Transverse colon (tissue), 4 donors: ENCODE results near the gene CDH15. TPM values are rescaled to one million over a fixed set of nuclear protein-coding genes. Genes with fewer than 3 reads are reported as not detected.

Source experiments
- DNase-seq: peaks from one replicate; pipeline ENCODE4 v3.0.0-alpha.2; 2019
- H3K27ac ChIP-seq, 4 donors: fragments of 200-600 bp; sonication (generic); 2 replicates each; pipeline ENCODE4 v1.5.1; 2016 to 2018; ENCODE audit warnings: inconsistent platforms in 4 of 4
- H3K27me3 ChIP-seq: fragments of 200-600 bp; sonication (generic); 2 replicates; pipeline ENCODE4 v1.5.1; 2017; ENCODE audit warnings: inconsistent platforms
- H3K36me3 ChIP-seq, 4 donors: fragments of 200-600 bp; sonication (generic); 2 replicates each; pipeline ENCODE4 v1.5.1; 2017 to 2019; ENCODE audit warnings: inconsistent platforms in 4 of 4
- H3K4me1 ChIP-seq, 4 donors: fragments of 200-600 bp; sonication (generic); 2 replicates each; pipeline ENCODE4 v1.5.1; 2017 to 2020; ENCODE audit warnings: inconsistent platforms in 4 of 4
- H3K4me3 ChIP-seq, 4 donors: fragments of 200-600 bp; sonication (generic); 1 replicate in 1 of 4; 2 replicates in 3 of 4; pipeline versions ENCODE4 v1.5.1 to v1.6.1; 2017 to 2019; ENCODE audit warnings: inconsistent platforms in 4 of 4
- H3K9me3 ChIP-seq, 2 donors: fragments of 200-600 bp; sonication (generic); 2 replicates each; pipeline ENCODE4 v1.5.1; 2017 to 2019; ENCODE audit warnings: inconsistent platforms in 2 of 2
- CTCF ChIP-seq, 5 experiments: fragments of 200-600 bp in 3 of 5; fragments of 450-650 bp in 2 of 5; sonication (generic) in 3 of 5; IDR thresholded peaks; 1 replicate in 2 of 5; 2 replicates in 3 of 5; pipeline ENCODE4 v1.5.1; 2016 to 2017; ENCODE audit warnings: antibody characterized with exemption in 5 of 5, inconsistent platforms in 3 of 5, mild to moderate bottlenecking in 2 of 5, moderate library complexity in 1 of 5
- EP300 ChIP-seq: sonication (generic); formaldehyde crosslinking; IDR thresholded peaks from one replicate; pipeline ENCODE4 v1.6.1; 2017; ENCODE audit warnings: antibody characterized with exemption, low read depth
- POLR2A ChIP-seq: fragments of 450-650 bp; IDR thresholded peaks from one replicate; pipeline ENCODE4 v1.6.1; 2016; ENCODE audit warnings: antibody characterized with exemption, mild to moderate bottlenecking, moderate library complexity
- POLR2AphosphoS5 ChIP-seq, 3 donors: sonication (generic); formaldehyde crosslinking; IDR thresholded peaks; one replicate each; pipeline ENCODE4 v1.6.1; 2016; ENCODE audit warnings: antibody characterized with exemption in 3 of 3
- WGBS, 2 donors: methylation state at CpG; one replicate each; pipeline ENCODE4 v1.1.5; 2018; ENCODE audit warnings: low coverage in 1 of 2; 5-methylcytosine and 5-hydroxymethylcytosine counted together
- in situ Hi-C, 4 donors: fragments of 200-750 bp; cut with MboI; loops; one replicate each; pipeline versions ENCODE4 v1.15.0 to v1.15.1; 2017; ENCODE audit warnings: low sequenced_read_pairs in 3 of 4, low pct_ligation_motif_present in 1 of 4, low pct_unique_long_range_greater_than_20kb in 1 of 4
- intact Hi-C: fragments of 100-400 bp; cut with DNase I; formaldehyde crosslinking; loops from one replicate; pipeline ENCODE4 v1.15.1; 2023; ENCODE audit warnings: low total_unique reads
- total RNA-seq, 4 donors: library from RNA; depleted of rRNA; stranded (reverse); fragments of >200 nt; gene quantifications; one replicate each; pipeline ENCODE4 v1.1.0, GENCODE V29; 2016

CDH15 gene
- total RNA-seq, 4 donors from 2014 or later, result not detected

GRCh38 chr16:89192956-89193575 lies 21.5 kb downstream of the CDH15 start:
- no peak overlapping the region for H3K27ac ChIP-seq
- 13% methylated on average over 16 of the region's 39 CpGs; no CpG with 5 or more reads in 1 of the 2 donors for WGBS, 2 donors
- intact Hi-C loops (loop anchor here (1.0 kb wide), 1 partner anchor 18 kb away; no protein-coding TSS in a partner anchor), in situ Hi-C loops (no loop called here)
- TF ChIP-seq POLR2AphosphoS5 (IDR thresholded peaks at IDR 0.05) (no peak), EP300 (no peak)
- no peaks in the 10 kb centered on the region for H3K36me3 ChIP-seq
- DNase-seq, result peak; percentile 63
- peaks cover 0 to 9% (median 5%) of the 10 kb centered on the region in 4 donors for H3K4me1 ChIP-seq
- H3K27me3 ChIP-seq, result peaks cover 23% of the 10 kb centered on the region
- H3K9me3 ChIP-seq, result no peaks in the 10 kb centered on the region
- H3K4me3 ChIP-seq, result no peak overlapping the region

GRCh38 chr16:89193576-89194293 lies 22.2 kb downstream of the CDH15 start:
- Histone ChIP-seq H3K9me3 (no peaks in the 10 kb centered on the region), H3K27me3 (peaks cover 29% of the 10 kb centered on the region), H3K4me1 (peaks cover 0 to 9% (median 5%) of the 10 kb centered on the region in 4 donors), H3K36me3 (no peaks in the 10 kb centered on the region), H3K4me3 (no peak overlapping the region), H3K27ac (no peak overlapping the region)
- in situ Hi-C loops, result no loop called here
- TF ChIP-seq CTCF (IDR thresholded peaks at IDR 0.05) (no peak), POLR2AphosphoS5 (IDR thresholded peaks at IDR 0.05) (no peak), POLR2A (no peak), EP300 (no peak)
- no peak for DNase-seq
- intact Hi-C loops, result no loop called here
- 64% methylated on average over 19 of the region's 38 CpGs; no CpG with 5 or more reads in 1 of the 2 donors for WGBS, 2 donors

- H3K4me1 ChIP-seq, result peaks cover 0 to 9% (median 5%) of the 10 kb centered on the region in 4 donors
- in situ Hi-C loops (no loop called here), intact Hi-C loops (no loop called here)
- WGBS, 2 donors, result 70 to 79% methylated on average over 2 to 24 of the region's 45 CpGs
- H3K36me3 ChIP-seq, result no peaks in the 10 kb centered on the region
- H3K9me3 ChIP-seq, result no peaks in the 10 kb centered on the region
- H3K4me3 ChIP-seq, result no peak overlapping the region
- TF ChIP-seq CTCF (IDR thresholded peaks at IDR 0.05), result no peak
- no peak for TF ChIP-seq POLR2AphosphoS5 (IDR thresholded peaks at IDR 0.05)
- TF ChIP-seq EP300, result no peak
- no peak for TF ChIP-seq POLR2A
- DNase-seq, result no peak
- H3K27me3 ChIP-seq, result peaks cover 38% of the 10 kb centered on the region
- H3K27ac ChIP-seq, result no peak overlapping the region
These were observed 23.1 kb downstream of the CDH15 start for GRCh38 chr16:89194340-89195311.

- no peak for DNase-seq
- H3K4me3 ChIP-seq, result no peak overlapping the region
- 84% methylated on average over 19 of the region's 21 CpGs; no CpG with 5 or more reads in 1 of the 2 donors for WGBS, 2 donors
- no peak overlapping the region for H3K27ac ChIP-seq
- peaks cover 49% of the 10 kb centered on the region for H3K27me3 ChIP-seq
- intact Hi-C loops, result no loop called here
- TF ChIP-seq EP300 (no peak), POLR2A (no peak), CTCF (IDR thresholded peaks at IDR 0.05) (no peak), POLR2AphosphoS5 (IDR thresholded peaks at IDR 0.05) (no peak)
- H3K4me1 ChIP-seq, result peaks cover 3 to 17% (median 9%) of the 10 kb centered on the region in 4 donors
- no peaks in the 10 kb centered on the region for H3K36me3 ChIP-seq
- in situ Hi-C loops, result no loop called here
- H3K9me3 ChIP-seq, result no peaks in the 10 kb centered on the region
These were observed 24.1 kb downstream of the CDH15 start for GRCh38 chr16:89195521-89196171.
